Central memory CD4-positive, alpha-beta T cell (primary cell): ENCODE results near the gene AMELX.

ENCODE experiments used
- DNase-seq: peaks from one replicate; pipeline ENCODE4 v3.0.0; 2022
- total RNA-seq, 3 experiments: gene quantifications; one replicate each; lab custom pipeline; 2026; lab: John Stamatoyannopoulos, UW

The AMELX gene
- total RNA-seq, result 0 reads per million in 3 experiments

DNA sequence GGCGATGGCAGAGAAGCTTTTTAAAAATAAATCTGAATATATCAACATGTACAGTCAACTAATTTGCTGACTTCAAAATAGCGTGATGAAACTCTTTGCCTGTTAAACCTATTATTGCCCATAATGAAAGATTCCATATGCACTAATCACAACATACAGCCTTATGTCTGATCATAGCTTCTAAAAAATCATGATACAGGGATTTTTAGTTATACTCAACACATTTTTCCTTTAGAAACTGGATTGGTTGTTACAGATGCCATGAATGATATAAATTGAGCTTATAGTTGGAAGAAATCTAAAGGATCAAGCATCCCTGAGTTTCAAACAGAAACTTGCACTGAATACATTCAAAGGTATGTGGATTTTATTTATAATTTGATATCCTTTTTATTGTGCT lies at the start of gene AMELX:
AMELX (plus strand) TSS at position 301 of the 400 bp plus-strand sequence. CDS start 1,376 bp downstream, outside the sequence.
- DNase-seq, result no peak

DNA sequence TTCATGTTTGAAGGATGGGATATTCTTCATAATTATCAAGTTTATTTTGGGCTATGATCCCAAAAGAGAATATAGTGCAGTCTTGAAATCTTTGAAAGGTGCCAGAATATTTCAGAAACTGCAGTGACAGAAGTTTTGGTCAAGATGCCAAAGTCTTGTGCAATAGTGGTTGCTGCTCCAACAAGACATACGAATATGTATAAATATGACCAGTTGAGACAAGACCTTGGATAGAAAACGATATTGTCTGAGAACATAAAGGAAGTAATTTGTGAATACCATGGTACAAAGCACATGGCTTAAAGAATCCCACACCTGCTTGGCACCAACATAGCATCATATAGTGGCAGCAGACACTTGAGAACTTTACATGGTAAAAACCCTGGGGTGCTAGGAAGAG lies 48.6 kb upstream of the AMELX start:
- no peak for DNase-seq

DNA sequence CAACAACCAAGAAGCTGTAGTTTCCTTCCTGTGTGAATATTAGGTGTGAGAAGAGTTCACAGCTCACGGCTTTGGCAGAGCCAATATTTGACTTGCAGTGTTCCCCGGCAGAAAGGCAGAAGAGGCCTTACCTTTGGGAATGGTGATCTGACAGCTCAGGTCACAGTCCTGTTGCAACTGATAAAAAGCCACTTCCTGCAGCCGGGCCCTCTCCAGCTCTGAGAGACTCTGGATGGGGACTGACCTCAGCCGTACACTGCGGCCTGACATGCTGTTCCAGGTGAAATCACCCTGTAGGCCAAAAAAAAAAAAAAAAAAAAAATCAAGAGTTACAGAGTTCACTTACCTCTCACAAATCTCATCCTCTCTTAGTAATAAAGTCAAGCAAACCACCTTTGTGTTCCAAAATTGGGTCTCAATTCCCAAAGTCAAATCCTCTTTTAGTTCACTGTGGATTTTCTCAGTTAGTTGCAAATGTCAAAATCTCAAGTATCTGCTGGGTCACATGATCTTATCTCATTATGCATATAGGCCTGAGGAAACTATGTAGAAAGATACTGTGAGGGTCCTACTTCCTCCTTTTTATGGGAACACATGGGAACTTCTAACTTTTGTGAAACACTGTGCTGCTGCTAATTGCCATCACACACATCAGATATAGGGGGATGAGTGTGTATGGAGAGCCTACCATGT lies 38.6 kb upstream of the AMELX start:
- no peak for DNase-seq

DNA sequence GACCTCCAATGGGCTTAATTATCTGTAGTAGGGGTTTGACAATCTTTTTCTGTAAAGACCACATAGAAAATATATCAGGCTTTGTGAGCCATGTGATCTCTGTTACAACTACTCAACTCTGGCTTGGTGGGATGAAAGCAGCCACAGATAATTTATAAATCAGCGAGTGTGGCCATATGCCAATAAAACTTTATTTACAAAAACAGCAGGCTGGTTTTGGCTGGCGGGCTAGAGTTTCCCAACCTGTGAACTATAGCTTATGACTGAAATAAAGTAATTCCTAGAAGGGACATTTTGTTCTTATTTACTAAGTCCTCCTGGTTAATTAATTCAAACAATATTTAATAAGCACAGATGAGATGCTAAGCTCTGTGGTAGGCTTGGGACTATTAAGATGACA lies 35.9 kb upstream of the AMELX start:
- no peak for DNase-seq

DNA sequence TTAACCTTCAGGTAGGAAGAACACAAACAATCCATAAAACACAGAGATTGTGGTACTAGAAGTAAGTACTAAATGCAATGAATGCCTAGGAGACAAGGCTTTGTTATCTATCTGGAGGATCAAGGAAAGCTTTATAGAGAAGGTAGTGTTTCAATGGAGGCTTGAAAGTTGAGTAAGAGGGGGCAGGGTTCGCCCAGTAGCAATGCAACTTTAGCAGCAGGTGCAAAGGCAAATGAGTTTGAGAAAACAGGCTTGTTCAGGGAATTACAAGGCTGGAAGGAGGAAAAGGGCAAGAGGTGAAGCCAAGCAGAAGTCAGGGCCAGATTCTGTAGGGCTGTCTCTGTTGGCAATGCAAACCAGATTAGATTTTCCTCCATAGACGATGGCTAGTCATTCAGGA lies 35.5 kb upstream of the AMELX start:
- DNase-seq, result no peak

DNA sequence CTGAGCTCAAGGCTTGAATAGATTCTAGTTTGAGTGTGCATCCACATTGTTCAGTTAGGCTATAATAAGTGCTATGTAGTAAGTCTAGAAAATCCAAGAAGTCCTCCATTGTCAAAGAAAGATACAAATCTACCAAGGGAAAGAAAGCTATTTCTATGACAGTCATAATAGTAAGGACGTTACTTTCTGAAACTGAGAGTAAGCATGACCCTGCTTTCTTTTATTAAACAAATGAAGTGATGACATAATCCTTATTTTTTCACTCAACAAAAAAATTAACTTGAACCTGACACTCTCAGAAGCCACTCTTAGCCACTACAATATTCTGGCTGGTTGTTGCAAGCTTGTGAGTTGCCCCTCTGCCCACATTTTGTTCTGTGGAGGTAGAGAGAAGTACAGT lies 33.8 kb upstream of the AMELX start:
- DNase-seq, result peak; percentile 1

DNA sequence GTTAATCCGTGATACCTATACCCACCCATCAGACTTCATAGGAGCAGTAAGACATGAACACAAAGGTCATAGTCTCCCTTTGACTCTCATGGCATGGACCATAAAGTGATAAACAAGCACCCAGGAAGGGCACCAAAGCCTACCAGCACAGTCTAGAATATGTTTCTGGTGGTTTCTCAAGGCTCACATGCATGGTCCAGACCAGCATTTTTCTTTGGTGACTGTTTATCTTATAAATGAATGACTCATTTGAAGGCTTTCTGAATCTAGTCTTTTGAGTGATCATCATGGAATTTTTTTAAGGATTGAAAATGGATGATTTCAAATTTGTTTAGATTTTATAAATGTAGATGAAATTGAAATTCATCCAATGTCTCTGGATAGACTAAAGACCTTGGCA lies 32.0 kb upstream of the AMELX start:
- no peak for DNase-seq

DNA sequence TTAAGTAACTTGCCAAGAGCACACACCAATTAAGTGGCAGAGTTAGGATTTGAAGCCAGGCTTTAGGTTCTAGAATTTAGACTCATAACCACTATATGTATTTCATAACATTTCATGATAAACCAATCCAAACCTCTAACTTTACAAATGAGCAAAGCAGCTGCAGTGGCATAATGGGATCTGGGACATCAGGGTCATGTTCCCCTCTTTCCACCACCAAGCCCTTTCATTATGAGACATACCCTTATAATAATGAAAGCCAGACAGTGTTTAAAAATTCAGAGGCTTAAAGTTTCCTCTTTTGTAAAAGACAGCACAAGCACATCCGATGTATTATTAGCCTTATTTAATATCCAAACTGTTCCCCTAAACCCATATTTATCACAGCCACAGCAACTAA lies 28.3 kb upstream of the AMELX start:
- DNase-seq, result no peak

DNA sequence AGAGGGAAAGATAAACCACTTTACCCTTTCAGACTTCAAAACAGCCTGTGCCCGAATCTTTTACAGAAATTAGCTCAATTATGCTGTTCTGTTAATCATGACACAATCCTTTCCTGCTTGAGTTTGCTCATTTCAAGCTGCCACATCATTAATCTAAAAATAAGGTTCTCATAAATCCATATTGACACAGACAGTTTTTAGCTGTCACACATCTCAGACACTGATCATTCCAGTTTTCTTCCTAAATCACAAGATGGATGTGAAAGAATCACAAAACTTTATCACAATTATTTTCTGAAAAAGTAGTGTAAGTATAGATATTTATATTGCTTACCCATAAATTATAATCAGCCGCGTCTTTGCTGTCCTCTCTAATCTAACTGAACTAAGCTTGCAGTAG lies 27.9 kb upstream of the AMELX start:
- no peak for DNase-seq

DNA sequence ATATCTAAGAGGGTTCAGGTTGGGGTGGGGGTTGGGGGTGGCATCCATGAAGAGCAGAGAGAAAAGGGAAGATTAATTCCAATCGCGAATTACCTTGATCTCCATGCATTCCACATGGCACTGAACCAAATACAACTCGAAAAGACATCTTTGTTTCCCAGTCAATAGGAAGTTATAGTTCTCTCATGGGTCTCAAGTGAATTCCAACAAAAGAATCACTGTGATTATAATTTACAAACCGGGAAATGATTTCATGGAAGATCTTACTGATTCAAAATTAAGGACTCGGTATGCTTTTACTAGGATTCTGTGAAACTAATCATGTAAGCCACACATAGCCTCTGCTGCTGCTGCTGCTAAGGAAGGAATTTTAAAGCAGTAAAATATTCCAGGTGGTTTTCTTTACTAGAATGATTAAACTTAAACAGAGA lies 26.6 kb upstream of the AMELX start:
- DNase-seq, result no peak

DNA sequence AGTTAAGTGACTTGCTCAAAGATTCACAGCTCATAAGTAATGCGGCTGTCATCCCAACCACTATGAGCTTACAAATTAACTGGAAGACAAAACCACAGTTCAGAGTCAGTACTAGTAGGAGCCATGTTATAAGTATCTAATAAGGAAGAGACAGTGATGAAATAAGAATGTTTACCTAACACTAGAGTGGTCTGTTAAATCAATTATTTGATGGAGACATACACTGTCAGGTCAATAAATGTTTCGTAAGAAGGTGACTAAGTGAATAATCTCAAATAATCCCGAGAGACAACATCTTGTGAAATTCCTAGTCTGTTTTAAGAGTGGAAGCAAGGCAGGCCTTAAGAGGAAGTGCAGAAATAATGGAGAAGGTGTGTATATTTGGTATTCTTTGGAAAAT lies 25.8 kb upstream of the AMELX start:
- DNase-seq, result no peak

DNA sequence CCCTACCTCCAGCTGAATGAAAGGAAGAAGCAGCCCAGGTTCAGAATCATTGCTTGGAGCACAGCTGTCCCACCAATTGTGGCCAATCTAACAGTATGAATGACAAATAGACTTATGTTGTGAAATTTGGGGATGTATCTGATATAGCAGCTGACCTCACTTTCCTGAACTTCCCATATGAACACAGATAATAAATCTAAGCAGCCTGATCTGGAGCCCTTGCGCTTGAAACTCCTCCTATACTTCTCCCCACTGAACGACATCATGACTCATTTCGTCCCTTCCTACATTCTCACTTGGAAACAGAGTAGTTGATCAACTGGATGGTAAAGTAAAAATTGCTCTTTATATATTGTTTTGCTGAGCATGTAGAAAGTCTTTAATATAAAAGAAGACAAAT lies 24.2 kb upstream of the AMELX start:
- no peak for DNase-seq

DNA sequence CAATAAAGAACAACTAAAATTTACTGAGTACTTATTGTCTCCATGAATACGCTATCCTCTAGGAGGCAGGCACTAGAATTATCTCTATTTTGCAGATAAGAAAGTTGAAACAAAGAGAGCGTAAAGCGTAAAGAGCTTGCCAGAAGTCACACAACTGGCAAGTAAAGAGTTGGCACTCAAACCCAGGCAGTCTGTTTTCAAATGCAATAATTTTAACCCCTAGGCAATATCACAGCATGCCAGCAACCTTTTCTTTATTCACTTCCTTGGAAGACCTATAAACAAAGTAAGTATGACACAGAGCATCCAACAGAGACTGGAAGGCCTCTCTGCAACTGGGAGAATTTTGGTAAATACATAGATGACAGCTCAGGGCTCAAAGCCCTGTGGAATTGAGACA lies 23.2 kb upstream of the AMELX start:
- DNase-seq, result no peak

DNA sequence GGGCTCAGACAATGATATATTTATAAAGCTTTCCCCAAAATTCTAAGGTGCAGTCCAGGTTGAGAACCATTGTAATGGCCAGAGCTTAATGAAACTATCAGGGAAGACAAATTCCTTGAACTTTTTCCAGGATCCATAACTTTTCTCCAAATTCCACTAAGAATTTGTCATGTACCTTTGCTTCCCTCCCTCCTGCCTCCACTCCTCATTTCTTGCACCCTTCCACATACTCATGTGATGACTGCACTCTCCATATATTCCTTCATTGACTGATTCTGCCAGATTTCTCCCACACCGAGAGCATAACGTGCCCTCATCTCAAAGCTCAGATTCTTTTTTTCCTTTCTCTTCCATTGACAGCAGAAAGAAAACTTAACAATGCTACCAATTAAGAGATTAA lies 20.9 kb upstream of the AMELX start:
- no peak for DNase-seq

DNA sequence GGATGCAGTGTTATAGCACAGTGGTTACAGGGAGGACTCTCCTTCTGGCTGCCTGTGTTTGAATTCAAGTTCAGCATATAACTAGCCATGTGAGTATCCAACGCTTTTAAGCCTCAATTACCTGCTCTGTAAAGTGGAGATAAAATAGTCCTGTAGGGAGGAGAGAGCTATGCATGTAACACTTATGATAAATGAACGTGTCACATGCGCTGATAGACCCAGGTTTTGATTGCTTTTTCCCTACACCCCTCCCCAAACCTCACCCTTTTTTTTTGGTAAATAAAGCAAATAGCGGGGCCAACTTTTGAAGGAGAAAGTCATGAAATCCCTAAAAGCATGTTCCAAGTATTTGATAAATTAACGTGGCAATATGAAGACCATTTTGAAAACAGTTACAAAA lies 20.4 kb upstream of the AMELX start:
- no peak for DNase-seq

DNA sequence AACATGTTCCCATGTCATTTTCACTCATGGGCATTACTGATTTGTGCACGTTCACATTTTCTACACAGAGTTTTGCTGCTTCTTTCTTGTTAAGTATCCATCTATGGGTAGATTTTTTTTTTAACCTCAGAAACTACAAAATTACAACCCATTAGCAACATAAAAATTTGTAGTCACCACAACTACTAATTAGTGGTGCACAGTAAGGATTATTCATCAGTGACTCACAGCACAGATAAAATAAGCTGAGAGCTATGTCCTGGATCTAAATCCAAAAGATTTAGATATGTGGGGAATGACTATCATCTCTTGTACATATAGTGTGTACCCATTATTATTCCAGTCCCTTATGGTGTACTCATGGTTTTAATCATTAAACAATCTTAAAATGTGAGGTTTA lies 19.7 kb upstream of the AMELX start:
- no peak for DNase-seq

DNA sequence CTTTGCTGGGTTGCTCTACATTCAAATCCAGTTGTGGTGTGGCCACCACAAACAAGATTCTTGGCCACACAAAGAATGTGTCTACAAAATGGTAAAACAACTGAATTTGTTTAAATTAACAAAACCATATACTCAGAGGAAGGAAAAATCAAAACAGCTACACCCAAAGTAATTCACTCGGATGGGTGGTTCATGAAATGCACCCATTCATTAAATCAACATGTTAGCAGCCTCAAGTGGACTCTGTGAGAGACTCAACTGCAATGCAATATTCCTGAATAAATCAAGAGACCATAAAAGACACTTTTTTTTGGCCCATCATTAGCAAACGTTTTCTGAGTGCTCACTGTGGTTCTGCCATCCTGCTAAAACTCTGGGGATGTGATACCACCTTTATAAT lies 11.2 kb upstream of the AMELX start:
- DNase-seq, result no peak

DNA sequence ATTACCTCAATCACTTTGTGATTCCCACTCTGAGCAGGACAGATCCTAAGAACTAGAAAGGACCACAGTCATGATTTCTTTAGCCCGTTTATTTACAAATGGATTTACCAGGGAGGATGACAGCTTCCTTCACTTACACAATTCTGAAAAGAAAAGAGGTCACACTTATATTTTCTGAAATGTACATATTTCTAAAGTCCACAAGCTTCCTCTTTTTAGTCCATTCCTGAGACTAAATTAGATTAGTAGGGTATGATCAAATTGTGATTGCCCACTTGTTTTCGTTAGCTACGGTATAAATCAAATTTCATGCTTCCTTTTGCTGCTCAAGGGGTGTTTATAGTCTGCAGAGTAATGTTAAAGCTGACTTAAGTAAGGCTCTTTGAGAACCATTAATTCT lies 7.6 kb upstream of the AMELX start:
- no peak for DNase-seq

DNA sequence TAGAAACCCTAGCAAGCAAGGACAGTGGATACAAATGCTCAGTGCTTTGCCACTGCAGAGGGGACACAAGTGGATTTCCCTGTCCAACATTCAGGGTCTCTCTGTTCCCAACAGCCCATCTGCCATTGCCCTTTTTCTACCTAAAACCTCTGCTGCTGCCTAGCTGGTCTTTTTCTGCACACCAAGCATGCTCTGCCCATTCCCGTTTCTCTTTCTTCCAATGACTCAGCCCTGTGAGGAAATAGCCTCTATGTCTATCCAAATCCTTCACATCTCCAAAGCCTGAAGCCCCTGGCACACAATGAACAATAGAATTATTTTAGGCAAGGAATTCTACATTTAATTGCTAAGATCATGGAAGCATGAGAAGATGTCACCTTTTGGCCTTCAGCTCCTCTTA lies 5.7 kb upstream of the AMELX start:
- no peak for DNase-seq

DNA sequence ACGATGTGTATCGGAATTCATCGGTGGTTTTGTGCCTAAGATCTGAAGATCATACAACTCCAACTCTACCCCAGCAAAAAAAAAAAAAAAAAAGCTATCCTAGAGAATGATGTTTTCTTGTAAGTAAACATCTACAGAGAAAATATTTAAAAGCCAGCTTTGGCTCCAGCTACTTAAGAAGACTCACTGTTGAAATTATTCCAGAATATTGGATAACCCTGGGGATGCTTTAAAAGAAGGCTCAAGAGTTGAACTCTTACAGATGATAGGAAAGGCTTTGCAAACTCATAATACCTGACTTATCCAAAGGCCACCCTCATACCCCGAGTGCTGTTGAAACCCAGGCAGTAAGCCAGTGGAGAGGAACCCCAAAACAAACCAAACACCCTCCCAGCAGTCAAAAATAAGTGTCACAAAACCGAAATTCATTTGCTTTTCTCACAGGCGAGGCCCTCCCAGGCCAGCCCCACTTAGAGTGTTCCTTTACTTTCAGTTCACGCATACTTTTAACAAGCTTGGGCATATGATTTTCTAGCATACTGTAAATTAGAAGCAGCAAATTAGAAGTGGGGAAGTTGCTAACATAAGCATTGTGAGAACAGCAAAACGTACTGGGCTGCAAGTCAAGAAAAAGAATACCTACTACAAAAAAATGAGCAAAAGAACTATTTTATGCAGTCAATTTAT lies 2.7 kb upstream of the AMELX start:
- DNase-seq, result no peak

DNA sequence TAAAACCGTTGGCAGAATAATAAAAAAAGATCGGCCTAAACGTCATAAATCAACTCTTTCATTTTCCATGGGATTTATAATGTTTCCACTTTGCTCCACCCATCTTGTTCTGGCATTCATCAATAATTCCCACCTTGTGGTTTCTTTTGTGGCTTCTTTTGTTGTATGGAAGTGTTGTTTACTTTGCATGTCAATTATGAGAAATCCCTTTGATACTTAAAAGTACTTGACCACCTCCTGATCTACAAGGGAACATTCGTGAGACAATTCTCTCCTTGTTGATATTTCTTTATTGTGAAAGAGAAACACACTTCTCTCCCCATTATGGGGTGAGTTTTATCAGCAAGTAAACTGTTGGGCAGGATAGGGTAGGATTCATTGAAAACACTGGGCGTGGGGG lies 2.8 kb downstream of the AMELX start:
- no peak for DNase-seq

DNA sequence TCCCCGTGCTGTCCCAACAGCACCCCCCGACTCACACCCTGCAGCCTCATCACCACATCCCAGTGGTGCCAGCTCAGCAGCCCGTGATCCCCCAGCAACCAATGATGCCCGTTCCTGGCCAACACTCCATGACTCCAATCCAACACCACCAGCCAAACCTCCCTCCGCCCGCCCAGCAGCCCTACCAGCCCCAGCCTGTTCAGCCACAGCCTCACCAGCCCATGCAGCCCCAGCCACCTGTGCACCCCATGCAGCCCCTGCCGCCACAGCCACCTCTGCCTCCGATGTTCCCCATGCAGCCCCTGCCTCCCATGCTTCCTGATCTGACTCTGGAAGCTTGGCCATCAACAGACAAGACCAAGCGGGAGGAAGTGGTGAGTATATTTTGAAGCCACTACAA lies 5.4 kb downstream of the AMELX start:
- no peak for DNase-seq

DNA sequence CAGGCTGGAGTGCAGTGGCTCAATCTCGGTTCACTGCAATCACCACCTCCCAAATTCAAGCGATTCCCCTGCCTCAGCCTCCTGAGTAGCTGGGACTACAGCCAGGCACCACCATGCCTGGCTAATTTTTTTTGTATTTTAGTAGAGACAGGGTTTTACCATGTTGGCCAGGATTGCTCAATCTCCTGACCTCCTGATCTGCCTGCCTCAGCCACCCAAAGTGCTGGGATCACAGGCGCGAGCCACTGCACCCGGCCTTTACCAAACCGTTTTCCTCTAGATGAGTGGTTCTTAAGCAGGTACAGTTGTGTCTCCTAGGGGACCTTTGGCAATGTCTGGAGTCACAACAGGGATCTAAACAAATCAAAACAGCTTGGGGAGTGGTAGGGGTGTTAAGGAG lies 11.6 kb downstream of the AMELX start:
- no peak for DNase-seq

DNA sequence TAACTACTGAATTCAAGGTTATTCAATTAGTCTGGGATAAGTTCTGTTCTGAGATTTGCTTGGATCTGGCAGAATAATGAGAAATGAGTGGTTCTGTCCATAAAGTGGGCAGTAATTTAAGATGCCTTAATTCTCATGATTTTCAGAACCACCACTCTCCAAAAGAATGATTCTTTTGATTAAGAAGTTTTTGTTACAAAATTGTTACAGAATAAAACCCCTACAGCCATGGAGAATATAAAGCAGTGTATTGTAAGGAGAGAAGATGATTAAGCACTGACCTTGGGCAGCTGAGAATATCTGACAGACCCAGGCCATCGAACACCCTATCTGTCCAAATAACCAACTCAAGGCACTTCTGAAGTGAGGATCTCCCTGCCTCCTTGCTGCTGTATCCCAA lies 12.4 kb downstream of the AMELX start:
- DNase-seq, result no peak

DNA sequence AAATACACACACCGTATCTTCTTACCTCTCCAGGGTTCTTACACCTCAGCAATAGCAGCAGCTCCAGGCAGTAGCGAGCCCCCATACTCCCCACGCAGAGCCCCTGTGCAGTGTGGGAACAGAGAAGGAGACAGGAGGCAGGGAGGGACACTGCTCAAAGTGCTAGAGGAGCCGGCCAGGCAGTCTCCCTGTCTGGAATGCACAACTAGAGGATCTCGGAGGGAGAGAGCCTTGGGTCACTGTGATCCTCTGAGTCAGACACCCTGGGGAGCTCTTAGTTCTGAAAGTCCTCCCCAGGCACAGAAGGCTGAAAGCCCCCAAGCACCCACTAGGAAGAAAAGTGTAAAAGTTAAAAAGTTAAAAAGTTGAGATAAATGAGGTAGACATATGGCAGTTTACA lies 16.0 kb downstream of the AMELX start:
- no peak for DNase-seq
